CD4-positive, alpha-beta T cell treated with Interleukin-17A for 4 hours (primary cell): Measurements from ENCODE around the gene PTOV1.
A peak's percentile ranks its signal among the peaks of the same experiment; 100 is the strongest.

ENCODE experiments used
- DNase-seq: peaks from one replicate; pipeline ENCODE4 v3.0.0-alpha.2; 2020; ENCODE audit warnings: mixed read lengths

Gene PTOV1

DNA sequence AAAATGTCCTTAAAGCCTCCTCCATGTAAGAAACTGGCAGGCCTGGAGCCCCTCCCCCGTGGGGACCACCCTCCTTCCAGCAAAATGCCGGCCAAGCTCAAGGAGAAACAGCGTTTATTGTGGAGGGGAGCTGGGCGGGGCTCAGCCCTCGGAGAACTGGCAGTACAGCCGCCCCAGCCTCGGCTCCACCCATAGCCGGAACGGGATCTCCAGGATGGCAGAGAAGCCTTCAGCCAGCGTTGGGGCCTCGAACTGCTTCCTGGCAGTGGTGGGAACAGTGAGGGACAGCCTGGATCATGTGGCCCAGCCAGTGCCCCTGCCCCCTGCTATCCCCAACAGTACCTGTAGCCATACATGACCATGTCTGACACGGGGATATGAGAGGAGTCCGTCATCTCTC lies 10.1 kb downstream of the PTOV1 start:
- DNase-seq: no peak

DNA sequence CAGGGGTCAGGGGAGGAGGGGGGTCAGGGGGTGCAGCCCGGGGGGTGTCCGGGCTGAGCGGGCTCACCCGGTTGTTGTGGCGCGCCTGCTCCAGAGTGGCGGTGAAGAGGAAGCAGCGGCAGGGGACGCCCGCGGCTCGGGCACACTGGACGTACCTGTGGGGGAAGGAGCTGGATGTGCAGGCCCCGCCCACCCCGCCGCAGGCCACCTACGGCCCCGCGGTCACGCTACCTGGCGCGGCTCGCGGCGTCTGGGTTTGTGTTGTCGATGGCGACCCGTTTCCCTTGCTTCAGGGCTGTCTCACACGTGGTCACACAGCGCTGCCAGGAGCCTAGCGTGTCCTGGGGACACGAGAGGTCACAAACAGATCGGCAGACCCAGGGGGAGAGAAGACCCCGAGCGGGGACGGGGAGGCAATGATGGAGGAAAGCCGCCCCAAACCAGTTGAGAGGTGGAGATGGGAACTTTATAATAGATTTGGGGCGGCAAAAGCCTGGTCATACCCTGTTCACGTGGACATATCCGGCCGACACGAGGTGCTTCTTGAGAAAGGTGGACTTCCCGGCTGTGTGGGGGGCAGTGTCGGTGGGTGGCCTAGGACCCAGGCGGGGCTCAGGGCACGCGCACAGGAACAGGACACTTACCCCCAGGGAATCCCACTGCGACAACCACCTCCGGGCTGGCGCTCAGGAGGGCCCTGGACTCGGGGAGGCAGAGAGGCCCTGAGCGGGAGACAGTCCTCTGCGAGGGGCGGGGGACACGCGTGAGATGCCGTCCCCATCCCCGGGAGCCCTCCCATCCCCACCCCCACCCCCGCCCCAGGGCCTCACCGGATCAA lies 10.8 kb downstream of the PTOV1 start:
- no peak for DNase-seq

DNA sequence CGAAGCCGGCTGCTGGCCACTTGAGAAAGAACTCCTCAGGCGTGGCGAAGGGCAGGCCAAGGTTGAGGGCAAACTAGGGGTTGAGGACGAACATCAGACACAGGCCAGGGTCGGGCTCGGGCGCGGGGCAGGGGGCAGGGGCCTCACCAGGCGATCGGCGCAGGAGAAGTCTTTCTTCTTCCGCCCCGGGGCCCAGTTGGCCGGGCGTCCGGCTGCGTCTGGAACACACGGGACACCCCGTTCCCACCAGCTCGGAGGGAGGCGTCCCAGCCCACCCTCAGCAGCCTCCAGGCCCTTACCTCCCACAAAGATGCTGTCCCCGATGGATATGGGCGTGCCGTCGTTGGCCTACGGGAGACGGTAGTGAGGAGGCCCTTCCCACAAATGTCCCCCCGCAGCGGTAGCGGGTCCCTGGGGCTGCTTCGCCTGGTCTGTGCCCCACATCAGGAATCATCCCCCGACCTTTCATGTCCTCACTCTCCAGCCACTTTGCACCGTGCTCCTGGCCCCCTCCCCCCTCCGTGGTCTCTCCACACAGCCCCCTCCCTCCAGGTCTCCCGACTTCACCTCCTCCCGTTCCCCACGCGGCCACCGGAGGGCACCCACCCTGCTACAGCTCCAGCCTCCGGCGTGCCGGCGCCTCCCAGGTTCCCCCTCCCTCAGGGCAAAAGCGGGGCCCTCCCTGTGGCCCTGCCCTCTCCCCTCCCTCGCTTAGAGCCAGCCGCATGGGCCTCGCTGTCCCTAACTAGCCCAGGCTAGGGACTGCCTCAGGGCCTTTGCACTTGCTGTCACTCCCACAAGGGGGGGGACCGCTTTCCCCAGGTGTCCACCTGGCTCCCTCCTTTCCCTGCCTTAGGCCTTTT lies 11.7 kb downstream of the PTOV1 start:
- DNase-seq: peak; percentile 32

DNA sequence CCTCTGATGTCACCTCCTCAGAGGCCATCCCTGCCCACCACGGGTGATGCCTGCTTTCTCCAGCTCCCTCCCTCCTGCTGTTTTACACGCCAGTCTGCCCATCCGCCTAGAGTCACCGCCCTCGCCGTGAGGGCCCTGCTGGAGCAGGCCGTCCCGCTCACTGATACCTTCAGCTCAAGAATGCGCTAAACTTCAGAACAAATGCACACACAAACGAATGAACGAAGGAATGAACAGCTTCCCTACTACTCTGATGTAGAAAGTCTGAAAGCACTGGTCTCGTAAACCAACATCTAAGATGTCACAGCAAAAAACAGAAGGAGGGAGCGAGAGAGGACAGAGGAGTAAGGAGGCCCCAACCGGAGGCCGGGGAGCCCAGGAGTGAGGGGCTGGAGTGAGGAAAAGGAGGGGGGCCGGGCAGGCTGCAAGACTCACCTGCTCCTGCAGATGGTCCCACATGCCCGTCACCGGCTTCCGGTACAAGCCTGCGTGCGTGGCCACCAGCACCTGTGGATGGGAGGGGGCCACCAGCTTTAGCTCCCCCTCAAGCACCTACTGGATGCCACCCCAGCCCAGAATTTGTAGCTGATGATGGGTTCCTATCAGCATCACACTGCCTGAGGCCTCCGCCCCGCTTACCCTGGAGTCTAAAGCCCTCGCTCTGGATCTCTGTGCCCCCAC lies 12.4 kb downstream of the PTOV1 start:
- DNase-seq: no peak

DNA sequence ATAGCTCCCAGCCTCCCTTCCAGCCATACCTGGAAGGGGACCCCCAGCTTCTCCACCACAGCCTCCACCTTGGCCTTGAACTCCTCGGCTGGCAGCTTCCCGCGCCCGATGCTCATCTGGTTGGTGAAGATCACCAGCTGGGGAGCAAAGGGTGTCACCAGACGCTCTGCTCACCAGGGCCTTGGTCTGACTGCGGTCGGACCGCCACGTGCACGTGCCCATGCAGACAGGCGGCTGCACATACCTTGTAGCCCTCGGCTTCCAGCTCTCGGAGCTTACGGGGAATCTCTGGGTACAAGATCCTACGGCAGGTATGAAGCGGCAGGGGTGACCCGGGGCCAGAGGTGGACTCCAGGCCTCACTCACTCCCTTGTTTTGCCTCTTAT lies 13.0 kb downstream of the PTOV1 start:
- DNase-seq: no peak

DNA sequence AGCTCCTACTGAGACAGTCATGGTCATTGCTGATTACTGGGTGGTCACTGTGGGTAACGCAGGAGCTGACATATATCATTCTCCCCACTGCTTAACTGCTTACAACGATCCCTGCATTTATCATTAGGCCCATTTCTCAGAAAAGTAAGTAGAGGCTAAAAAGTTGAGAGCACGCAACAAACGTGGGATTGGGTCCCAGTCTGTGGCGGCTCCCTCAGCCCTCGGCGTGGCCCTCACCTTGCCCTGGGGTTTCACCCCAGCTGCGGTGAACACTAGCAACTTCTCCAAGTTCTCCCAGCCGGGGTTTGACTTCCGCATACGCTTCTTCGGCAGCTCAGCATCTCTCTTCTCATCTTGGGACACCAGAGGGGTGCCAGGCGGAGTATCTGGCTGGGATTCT lies 13.9 kb downstream of the PTOV1 start:
- no peak for DNase-seq

DNA sequence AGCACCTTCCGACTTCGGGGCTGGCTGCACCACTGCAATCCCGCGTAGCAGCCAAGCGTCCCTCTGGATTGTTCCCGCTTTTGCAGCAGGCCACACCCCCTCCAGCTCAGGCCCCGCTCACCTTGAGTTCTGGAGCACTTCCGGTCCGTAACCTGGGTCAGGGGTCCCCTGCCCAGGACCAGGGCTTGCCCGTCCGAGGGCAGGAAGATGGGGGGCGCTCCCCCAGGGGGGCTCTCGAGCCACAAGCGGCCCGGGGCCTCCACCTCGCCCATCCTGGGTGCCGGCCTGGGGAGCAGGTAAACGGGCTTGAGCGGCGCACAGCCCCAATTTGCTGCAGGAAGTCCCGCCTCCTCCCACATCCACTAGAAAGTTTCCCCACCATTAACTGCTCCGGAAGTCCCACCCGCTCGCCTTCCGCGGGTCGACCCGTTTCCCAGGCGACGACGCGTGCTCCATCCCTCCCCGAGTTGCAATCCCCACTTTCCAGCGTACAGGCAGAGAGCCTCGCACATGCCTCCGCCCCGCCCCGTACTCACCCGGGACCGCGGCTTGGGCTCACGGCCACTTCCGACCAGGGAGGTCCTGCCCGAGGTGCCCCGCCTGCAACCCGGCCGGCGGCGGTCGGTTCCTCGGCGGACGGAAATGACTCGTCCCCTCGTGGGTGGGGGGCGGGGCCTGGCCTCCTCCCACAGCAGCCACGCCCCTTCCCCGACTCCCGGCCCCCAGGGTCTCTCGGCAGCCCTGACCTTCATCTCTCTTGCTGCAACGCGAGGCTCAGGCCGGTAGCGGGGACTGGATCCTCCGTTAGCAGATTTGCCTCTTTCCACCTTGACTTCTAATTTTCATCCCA lies 16.2 kb downstream of the PTOV1 start, which contains the start of gene PNKP:
TSS of gene PNKP (minus strand) at position 644 of the 850 bp plus-strand sequence. CDS start at position 272, 372 bp downstream.
- peak; percentile 91 for DNase-seq

DNA sequence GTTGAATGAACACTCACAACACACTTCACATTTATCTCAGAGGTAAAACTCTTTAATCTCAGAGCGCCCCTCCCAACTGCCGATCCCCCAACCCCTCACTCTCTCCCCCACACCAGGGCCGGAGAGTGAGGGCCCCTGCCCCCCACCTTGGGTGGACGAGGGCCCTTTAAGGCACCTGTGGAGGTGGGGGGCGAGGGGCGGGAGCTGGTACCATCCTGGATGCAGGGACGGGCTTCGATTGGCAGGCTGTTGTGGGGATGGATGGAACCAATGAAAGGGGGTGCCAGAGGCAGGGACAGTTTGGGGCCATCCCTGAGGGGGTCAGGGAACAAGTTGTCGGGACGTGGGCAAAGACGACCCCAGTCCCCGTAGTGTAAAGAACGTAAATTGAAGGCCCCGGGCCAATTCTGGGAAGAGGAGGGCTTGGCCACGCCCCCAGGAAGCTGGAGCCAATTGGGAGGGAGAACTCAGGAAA lies 18.1 kb downstream of the PTOV1 start:
- DNase-seq: no peak

DNA sequence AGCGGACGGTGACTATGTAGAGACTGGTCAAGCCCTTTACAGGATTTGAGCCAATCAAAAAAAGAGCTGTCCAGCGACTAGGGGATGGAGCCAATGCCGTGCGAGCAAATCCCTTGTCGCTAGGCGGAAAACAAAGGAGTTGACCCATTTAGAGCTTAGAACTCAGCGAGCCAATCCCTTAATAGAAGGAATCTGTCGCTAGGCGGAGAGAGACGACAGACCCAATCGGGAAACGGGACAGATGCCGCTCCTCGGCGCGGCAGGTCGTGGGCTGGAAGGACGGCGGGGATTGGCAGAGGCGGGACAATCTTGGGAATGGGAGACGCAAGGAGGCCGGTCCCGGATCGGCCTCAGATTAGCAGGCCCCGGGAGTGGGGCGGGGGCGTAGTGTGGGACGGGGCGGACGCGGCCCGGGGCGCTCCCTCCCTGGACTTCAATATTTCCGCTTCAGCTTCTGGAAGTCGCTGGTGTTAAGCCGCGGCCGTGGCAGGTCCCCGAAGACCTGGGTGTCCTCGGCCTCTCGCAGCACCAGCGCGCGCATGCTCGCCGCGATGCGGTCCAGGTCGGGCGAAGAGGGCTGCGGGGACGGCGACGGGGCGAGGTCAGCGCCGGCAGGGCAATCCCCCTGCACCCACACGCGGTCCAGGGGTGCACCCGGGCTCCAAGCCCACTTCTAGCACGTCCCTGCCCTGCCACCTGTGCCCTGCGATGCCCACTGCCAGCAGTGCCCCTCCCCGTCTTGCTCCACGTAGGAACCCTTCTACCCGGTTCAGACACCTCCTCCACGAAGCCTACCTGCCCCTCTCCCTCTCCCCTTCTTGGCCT lies 18.7 kb downstream of the PTOV1 start:
- peak; percentile 91 for DNase-seq

DNA sequence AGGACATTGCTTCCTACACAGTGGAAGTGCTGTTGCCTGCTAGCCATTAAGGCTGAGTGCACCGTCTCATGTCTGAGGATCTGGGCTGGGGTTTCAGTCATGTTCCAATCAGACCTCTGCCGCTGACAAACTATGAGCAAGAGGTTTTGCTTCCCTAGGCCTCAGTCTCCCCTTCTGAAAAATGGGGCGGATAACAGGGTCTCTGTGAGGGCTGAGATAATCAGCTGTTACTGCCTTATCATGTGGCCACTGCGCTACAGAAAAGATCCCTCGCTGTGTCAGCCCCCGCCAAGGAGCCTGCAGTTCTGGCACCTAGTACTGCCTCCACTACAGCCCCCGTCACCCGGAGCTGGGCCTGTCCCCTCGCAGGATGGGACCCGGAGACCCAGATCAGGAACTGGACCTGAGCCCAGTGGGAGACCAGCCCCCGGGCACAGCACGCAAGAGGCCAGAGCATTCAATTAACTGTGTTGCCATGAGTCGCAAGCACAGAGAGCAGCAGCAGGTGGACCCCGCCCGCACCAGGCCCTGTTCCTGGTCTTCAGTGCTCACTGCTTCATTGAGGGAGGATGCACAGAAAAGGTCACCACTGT lies 19.4 kb downstream of the PTOV1 start:
- DNase-seq: no peak

DNA sequence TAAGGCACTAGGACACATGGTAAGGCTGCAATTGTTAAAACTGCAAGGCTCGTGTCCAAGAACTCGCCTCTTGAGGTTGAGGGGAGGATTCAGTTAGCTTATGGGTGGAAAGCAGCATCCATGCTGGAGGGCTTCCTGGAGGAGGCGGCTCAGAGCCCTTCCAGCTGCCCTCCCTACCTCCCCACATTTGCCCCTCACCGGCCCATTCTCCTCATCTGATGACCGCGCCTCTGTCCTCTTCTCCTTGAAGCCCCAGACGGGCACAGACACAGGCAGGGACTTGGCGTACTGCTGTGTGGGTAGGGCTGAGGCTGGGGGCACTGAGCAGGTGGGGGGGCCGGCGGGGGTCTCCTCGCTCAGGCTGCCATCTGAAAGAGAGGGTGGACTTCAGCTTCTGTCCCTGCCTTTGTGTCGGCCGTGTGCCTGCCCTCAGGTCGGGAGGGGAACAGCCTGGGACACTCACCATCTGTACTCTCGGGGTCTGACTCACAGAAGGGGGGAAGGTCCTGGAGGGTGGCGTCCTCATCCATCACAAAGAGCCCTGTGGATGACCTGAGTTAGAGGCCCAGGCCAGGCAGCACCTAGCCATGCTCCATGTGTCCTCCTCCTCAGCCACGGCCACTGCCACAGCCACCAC lies 20.5 kb downstream of the PTOV1 start:
- DNase-seq: no peak

DNA sequence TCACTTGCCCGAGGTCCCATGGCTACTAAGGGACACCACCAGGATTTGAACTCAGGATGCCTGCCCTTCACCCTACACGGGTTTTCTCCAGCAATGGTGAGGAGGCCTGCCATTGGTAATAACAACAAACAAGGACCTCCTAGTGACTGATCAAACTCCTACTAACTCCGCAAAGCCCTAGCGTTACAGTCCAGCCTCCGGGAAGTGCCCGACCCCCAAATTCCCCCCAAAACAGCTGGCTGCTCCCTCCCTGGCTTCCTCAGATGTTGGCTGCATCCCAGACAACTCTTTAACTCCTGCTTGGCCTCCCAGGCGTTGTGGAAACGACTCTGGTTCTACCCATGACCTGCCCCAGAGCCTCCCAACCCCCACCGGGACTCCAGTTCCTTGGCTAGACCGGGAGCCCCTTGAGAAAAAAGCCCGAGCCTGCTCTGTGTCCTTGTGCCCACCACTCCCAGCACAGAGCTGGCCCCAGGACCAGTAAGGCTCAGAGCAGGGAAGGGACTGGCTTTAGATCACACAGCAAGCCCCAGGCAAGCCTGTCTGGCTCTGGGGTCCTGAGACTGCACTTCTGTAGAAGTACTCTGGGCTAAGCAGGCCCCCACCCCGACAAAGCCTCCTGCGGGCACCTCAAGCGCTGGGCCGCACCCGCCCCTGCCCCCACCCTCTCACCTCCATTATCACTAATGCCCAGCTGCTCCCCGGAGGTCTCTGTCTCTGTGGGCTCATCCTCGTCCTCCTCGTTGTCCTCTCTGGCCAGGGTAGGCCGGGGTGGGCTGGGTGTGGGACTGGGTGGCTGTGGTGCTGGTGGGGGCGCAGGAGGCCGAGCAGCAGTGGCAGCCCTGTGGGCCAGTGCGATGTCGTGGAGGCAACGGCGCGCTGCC lies 21.5 kb downstream of the PTOV1 start:
- DNase-seq: no peak

DNA sequence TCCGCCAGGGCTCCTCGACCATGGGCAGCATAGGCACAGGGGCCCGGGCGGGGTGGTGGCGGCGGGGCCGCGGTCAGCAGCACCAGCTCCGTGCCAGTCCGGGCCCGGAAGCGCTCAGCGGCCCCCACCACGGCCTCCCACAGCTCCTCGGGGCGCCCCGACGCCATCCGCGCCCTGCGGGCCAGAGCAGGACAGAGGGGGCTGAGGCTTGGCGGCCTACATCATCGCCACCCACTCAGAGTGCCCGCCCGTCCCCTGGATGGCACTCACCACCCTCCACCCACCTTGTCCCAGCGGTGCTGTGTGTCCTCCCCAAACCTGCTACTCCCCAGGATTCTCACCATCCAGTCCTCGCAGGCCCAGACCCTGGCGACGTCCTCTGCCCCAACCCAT lies 22.2 kb downstream of the PTOV1 start:
- DNase-seq: no peak

DNA sequence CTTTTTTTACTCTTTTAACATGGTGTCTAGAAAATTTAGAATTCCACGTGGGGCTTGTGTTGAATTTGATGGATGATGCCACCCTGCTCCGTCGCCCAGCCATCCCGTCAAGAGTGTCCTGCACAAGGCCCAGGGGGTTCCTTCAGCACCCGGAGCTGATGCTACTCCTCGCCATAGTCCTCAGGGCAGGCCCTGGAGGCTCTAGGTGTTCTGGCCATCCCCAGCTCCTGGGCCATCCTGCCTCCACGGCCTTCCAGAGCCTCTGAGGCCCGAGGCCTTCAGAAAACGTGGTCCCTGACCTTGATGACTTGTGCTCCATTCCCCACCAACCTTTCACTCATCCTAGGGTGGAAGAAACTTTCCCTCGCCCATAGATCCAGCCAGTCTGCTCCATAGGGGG lies 22.9 kb downstream of the PTOV1 start:
- no peak for DNase-seq

DNA sequence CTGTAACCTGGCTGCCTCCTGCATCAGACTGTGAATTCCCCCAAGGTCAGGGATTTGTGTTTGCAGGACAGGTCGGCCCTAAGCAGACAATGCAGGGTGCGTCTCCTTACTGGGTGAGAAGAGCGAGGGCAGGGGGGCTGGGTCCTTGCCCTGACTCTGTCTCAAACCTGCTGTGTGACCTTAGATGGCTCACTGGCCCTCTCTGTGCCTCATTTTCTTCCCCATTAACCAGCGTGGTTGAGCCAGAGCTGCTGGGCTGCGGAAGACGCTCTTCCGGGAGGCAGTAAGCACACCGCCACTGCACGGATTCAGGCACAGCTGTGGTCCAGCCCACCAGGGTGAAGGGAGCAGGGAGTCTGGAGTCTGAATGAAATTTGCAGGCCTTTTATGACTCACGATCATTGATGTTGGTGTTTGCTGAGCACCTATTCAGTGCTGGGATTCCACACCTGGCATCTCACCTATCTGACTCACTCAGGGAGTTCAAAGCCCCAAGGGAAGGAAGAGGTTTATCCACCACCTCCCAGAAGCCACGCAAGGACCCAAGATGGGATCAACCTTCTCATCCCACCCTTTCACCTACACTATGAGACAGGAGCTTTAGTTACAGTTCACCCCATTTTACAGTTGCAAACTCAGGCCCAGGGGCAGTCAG lies 23.7 kb downstream of the PTOV1 start:
- no peak for DNase-seq

DNA sequence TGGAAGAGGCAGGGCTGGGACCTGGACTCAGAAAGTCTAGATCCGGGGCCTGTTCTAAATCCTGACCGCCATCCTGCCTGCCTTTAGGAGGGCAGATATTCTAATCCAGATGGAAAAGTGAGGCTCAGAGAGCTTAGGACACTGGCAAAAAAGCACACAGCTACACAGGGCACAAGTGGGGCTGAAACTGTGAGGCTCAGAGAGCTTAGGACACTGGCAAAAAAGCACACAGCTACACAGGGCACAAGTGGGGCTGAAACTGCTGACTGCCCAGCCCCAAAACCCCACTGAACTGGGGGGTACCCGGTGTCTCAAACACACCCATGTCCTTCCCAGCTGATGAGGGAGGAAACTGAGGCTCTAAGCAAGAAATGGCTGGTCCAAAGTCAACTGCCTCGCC lies 24.2 kb downstream of the PTOV1 start:
- no peak for DNase-seq

DNA sequence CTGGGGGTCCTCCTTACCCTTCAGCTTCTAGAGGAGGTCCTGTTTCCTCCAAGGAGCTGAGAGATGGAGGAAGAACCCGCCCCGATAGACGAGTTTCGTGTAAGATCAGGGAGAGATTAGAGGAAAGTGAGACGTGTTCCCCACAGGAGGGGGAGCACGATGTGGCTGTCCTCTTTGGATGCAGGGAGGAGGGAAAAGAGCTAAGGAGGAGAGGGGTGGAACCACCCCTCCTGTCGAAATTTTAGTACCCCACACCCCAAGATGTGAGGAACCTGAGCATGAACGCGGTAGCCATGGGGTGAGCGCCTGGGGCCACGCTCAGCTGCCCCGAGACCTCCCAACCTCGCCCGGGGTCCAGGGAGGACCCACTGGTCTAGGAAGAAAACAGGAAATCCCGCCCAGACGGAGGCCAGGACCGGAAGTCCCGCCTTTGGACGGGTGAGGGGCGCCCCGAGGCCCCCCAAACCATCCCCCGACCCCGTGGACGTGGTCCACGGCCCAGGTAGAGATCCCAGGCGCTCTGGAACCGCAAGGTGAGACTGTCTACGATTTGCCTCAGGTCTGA lies 25.0 kb downstream of the PTOV1 start:
- peak; percentile 72 for DNase-seq

DNA sequence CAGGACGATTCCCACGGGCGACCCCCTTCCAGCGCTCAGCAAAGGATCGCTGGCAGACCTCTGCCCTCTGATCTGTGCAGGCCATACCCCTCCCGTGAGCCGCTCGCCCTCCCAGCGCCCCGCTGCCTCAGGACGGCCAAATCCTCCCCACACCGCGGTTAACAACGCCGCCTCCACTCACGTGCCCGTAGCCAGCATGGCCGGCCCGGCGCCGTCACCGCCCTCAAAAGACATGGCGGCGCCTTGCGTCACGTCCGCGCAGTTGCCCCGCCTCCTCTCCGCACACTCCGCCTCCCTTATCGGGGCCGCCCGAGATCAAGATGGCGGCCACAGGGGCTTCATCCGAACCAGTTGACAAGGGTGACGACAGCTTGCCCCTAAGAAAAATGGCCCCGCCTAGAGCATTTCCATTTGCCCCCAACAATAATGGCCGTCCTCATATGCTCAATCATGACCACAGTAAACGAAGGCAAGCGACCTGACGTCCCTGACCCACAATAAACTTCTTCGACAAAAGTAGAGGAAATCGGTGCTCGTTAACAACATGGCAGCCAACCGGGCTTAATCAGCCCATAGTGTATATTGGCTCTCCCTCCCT lies 25.6 kb downstream of the PTOV1 start:
- peak; percentile 99 for DNase-seq
